ENCODE results near the gene GPHA2. TPM values are rescaled to one million over a fixed set of nuclear protein-coding genes. Genes with fewer than 3 reads are reported as not detected.

The GPHA2 gene
- polyA plus RNA-seq, 1 of the 3 experiments (the other 2 are of a cell fraction) = not detected

- TF ChIP-seq GATA2 (CRISPR knock-in tag; IDR thresholded peaks at IDR 0.05) (no peak), JUND (IDR thresholded peaks at IDR 0.05) (no peak), NFIC (IDR thresholded peaks at IDR 0.05; ENCODE audit: borderline replicate concordance) (no peak), RFX5 (IDR thresholded peaks at IDR 0.05; ENCODE audit: low read length) (no peak), TAF1 (IDR thresholded peaks at IDR 0.05; ENCODE audit: borderline replicate concordance, low read depth, low read length) (no peak), YY1 (IDR thresholded peaks at IDR 0.05; ENCODE audit: low read depth) (no peak), USF2 (IDR thresholded peaks at IDR 0.05; ENCODE audit: borderline replicate concordance, low read depth, low read length) (no peak), EP300 (IDR thresholded peaks at IDR 0.05; ENCODE audit: borderline replicate concordance in 1 of 2, low read depth in 1 of 2, low read length in 1 of 2) (no peak), CHD2 (IDR thresholded peaks at IDR 0.05; ENCODE audit: low read length, partially characterized antibody) (no peak), RCOR1 (IDR thresholded peaks at IDR 0.05; ENCODE audit: low read length) (no peak)
- TF ChIP-seq, protein P1, sequence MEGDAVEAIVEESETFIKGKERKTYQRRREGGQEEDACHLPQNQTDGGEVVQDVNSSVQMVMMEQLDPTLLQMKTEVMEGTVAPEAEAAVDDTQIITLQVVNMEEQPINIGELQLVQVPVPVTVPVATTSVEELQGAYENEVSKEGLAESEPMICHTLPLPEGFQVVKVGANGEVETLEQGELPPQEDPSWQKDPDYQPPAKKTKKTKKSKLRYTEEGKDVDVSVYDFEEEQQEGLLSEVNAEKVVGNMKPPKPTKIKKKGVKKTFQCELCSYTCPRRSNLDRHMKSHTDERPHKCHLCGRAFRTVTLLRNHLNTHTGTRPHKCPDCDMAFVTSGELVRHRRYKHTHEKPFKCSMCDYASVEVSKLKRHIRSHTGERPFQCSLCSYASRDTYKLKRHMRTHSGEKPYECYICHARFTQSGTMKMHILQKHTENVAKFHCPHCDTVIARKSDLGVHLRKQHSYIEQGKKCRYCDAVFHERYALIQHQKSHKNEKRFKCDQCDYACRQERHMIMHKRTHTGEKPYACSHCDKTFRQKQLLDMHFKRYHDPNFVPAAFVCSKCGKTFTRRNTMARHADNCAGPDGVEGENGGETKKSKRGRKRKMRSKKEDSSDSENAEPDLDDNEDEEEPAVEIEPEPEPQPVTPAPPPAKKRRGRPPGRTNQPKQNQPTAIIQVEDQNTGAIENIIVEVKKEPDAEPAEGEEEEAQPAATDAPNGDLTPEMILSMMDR (IDR thresholded peaks at IDR 0.05) = no peak
- Histone ChIP-seq H2AFZ (ENCODE audit: low read depth) (no peak overlapping the region), H3K4me1 (ENCODE audit: control insufficient read depth in 1 of 2, insufficient read depth in 2 of 2, low read depth in 1 of 2, low read length in 1 of 2) (no peaks in the 10 kb centered on the region), H4K20me1 (ENCODE audit: insufficient read depth) (no peaks in the 10 kb centered on the region), H3K4me2 (no peak overlapping the region), H3K9me2 (no peaks in the 10 kb centered on the region), H3K27me3 (ENCODE audit: insufficient read depth) (no peaks in the 10 kb centered on the region), H3F3A (replicated peaks; ENCODE audit: insufficient read depth) (peaks cover 3% of the 10 kb centered on the region), H3K27ac (ENCODE audit: low read depth in 2 of 2, low read length in 1 of 2) (no peak overlapping the region), H3K9ac (no peak overlapping the region), H3K36me3 (replicated peaks in 1 of 2; ENCODE audit: control insufficient read depth in 1 of 2, insufficient read depth in 2 of 2, low read length in 1 of 2) (no peaks in the 10 kb centered on the region), H3K79me2 (ENCODE audit: insufficient read depth) (no peaks in the 10 kb centered on the region), H3K4me3 (ENCODE audit: low read depth in 2 of 2, low read length in 1 of 2) (no peak overlapping the region), H3K9me3 (no peaks in the 10 kb centered on the region)
- ChIA-PET CTCF (no interaction called here), POLR2A (no interaction called here)
- WGBS (ENCODE audit: low lambda C conversion rate) = 38% methylated on average over 5 of the region's 5 CpGs
- DNase-seq = no peak
Measured at GRCh38 chr11:64974124-64974523, 38.4 kb upstream of the GPHA2 start.

GRCh38 chr11:64971421-64972233 lies 35.9 kb upstream of the GPHA2 start, which contains the start of gene MAJIN:
TSS of gene MAJIN (minus strand) at chr11:64972108. CDS start at chr11:64959405, 12,703 bp downstream.
- WGBS (ENCODE audit: low lambda C conversion rate) = 85% methylated on average over 59 of the region's 69 CpGs
- H3K4me3 ChIP-seq (ENCODE audit: low read depth in 2 of 2, low read length in 1 of 2) = no peak within 1 kb of the TSS
- POLR2A ChIA-PET = no interaction called here
- TF ChIP-seq, protein P2, sequence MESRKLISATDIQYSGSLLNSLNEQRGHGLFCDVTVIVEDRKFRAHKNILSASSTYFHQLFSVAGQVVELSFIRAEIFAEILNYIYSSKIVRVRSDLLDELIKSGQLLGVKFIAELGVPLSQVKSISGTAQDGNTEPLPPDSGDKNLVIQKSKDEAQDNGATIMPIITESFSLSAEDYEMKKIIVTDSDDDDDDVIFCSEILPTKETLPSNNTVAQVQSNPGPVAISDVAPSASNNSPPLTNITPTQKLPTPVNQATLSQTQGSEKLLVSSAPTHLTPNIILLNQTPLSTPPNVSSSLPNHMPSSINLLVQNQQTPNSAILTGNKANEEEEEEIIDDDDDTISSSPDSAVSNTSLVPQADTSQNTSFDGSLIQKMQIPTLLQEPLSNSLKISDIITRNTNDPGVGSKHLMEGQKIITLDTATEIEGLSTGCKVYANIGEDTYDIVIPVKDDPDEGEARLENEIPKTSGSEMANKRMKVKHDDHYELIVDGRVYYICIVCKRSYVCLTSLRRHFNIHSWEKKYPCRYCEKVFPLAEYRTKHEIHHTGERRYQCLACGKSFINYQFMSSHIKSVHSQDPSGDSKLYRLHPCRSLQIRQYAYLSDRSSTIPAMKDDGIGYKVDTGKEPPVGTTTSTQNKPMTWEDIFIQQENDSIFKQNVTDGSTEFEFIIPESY (IDR thresholded peaks at IDR 0.05; ENCODE audit: borderline replicate concordance, low read depth) = no peak
- TF ChIP-seq REST (IDR thresholded peaks at IDR 0.05; ENCODE audit: low read depth, low read length) = no peak
- no peak for TF ChIP-seq RFX5 (IDR thresholded peaks at IDR 0.05; ENCODE audit: low read length)
- TF ChIP-seq NFIC (IDR thresholded peaks at IDR 0.05; ENCODE audit: borderline replicate concordance) = no peak
- TF ChIP-seq FOXJ3 (CRISPR knock-in tag; IDR thresholded peaks at IDR 0.05) = no peak
- no peak for TF ChIP-seq NRF1 (IDR thresholded peaks at IDR 0.05; ENCODE audit: low read depth, low read length)
- no peak for TF ChIP-seq TEAD4 (IDR thresholded peaks at IDR 0.05; ENCODE audit: borderline replicate concordance, insufficient read depth)
- TF ChIP-seq, protein P3, sequence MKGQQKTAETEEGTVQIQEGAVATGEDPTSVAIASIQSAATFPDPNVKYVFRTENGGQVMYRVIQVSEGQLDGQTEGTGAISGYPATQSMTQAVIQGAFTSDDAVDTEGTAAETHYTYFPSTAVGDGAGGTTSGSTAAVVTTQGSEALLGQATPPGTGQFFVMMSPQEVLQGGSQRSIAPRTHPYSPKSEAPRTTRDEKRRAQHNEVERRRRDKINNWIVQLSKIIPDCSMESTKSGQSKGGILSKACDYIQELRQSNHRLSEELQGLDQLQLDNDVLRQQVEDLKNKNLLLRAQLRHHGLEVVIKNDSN (IDR thresholded peaks at IDR 0.05; ENCODE audit: borderline replicate concordance, low read depth) = no peak

More at GRCh38 chr11:64971421-64972233, 35.9 kb upstream of the GPHA2 start, which contains the start of gene MAJIN:
- Histone ChIP-seq H3K27me3 (ENCODE audit: insufficient read depth) (no peaks in the 10 kb centered on the region), H3K27ac (ENCODE audit: low read depth in 2 of 2, low read length in 1 of 2) (no peak within 1 kb of the TSS), H3K9me2 (no peaks in the 10 kb centered on the region), H3K79me2 (ENCODE audit: insufficient read depth) (no peaks in the 10 kb centered on the region), H3K36me3 (replicated peaks in 1 of 2; ENCODE audit: control insufficient read depth in 1 of 2, insufficient read depth in 2 of 2, low read length in 1 of 2) (no peaks in the 10 kb centered on the region), H3K9ac (no peak within 1 kb of the TSS), H2AFZ (ENCODE audit: low read depth) (no peak within 1 kb of the TSS), H3K4me2 (no peak within 1 kb of the TSS), H3F3A (replicated peaks; ENCODE audit: insufficient read depth) (peaks cover 6% of the 10 kb centered on the region), H4K20me1 (ENCODE audit: insufficient read depth) (no peaks in the 10 kb centered on the region), H3K9me3 (no peaks in the 10 kb centered on the region), H3K4me1 (ENCODE audit: control insufficient read depth in 1 of 2, insufficient read depth in 2 of 2, low read depth in 1 of 2, low read length in 1 of 2) (no peaks in the 10 kb centered on the region)
- DNase-seq = no peak
- CTCF ChIA-PET = no interaction called here
